Measurements from ENCODE around the gene AGBL1. TPM values are rescaled to one million over a fixed set of nuclear protein-coding genes. Genes with fewer than 3 reads are reported as not detected.

AGBL1 gene
- total and polyA plus RNA-seq, 4 donors, result not detected

GRCh38 chr15:86663304-86663703 lies 583.6 kb downstream of the AGBL1 start:
- Histone ChIP-seq H3K36me3 (ENCODE audit: control insufficient read depth in 4 of 4, insufficient read depth in 3 of 4, low read depth in 1 of 4, low read length in 3 of 4) (no peaks in the 10 kb centered on the region), H3K4me1 (ENCODE audit: control insufficient read depth in 4 of 4, insufficient read depth in 4 of 4, low read length in 3 of 4) (no peaks in the 10 kb centered on the region), H3K27me3 (ENCODE audit: control insufficient read depth in 4 of 4, insufficient read depth in 4 of 4, low read length in 3 of 4) (peaks cover 0 to 5% (median 0%) of the 10 kb centered on the region in 4 donors), H3K9ac (ENCODE audit: low read depth in 1 of 2, low read length in 2 of 2) (no peak overlapping the region), H3K9me3 (ENCODE audit: control insufficient read depth in 4 of 4, low read length in 3 of 4) (no peaks in the 10 kb centered on the region), H3K27ac (ENCODE audit: low read depth in 1 of 2, low read length in 2 of 2) (no peak overlapping the region), H3K4me3 (ENCODE audit: low read depth in 1 of 3, low read length in 3 of 3) (no peak overlapping the region)
- 21% methylated on average over 1 of the region's 1 CpG for WGBS
- TF ChIP-seq EGR1 (IDR thresholded peaks at IDR 0.05; ENCODE audit: low read depth in 2 of 2) (no peak), HNF4A (conservative IDR thresholded peaks at IDR 0.05) (no peak), JUND (IDR thresholded peaks at IDR 0.05) (no peak), ZBTB33 (IDR thresholded peaks at IDR 0.05) (no peak)
- DNase-seq (ENCODE audit: low spot score), result no peak

DNA sequence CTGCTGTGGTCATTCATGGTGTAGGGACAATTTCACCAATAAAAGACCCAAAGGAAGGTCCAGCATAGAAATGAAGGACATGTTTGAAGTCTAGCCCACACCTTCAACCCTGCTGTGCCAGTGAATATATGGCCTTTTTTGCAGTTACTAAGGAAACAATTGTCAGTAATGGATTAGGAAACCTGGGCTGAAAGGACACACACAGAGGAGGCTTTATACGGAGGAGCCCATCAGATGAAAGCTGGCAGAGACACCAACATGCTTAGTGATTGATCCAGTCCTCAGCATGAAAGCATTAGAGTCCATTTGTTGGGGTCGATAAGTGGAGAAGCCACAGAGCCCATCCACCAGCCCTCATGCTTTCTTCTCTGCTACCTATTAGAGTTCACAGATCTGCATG lies 584.3 kb downstream of the AGBL1 start:
- Histone ChIP-seq H3K36me3 (ENCODE audit: control insufficient read depth in 4 of 4, insufficient read depth in 3 of 4, low read depth in 1 of 4, low read length in 3 of 4) (no peaks in the 10 kb centered on the region), H3K27ac (ENCODE audit: low read depth in 1 of 2, low read length in 2 of 2) (no peak overlapping the region), H3K9ac (ENCODE audit: low read depth in 1 of 2, low read length in 2 of 2) (no peak overlapping the region), H3K4me1 (ENCODE audit: control insufficient read depth in 4 of 4, insufficient read depth in 4 of 4, low read length in 3 of 4) (no peaks in the 10 kb centered on the region), H3K27me3 (ENCODE audit: control insufficient read depth in 4 of 4, insufficient read depth in 4 of 4, low read length in 3 of 4) (peaks cover 0 to 5% (median 0%) of the 10 kb centered on the region in 4 donors), H3K4me3 (ENCODE audit: low read depth in 1 of 3, low read length in 3 of 3) (no peak overlapping the region), H3K9me3 (ENCODE audit: control insufficient read depth in 4 of 4, low read length in 3 of 4) (no peaks in the 10 kb centered on the region)
- no peak for TF ChIP-seq GABPA (IDR thresholded peaks at IDR 0.05 in 1 of 2, conservative IDR thresholded peaks at IDR 0.05 in 1 of 2)
- TF ChIP-seq CTCF (IDR thresholded peaks at IDR 0.05; ENCODE audit: low read depth, low read length, missing input control), result no peak
- TF ChIP-seq RAD21 (IDR thresholded peaks at IDR 0.05), result no peak
- TF ChIP-seq, protein P1, sequence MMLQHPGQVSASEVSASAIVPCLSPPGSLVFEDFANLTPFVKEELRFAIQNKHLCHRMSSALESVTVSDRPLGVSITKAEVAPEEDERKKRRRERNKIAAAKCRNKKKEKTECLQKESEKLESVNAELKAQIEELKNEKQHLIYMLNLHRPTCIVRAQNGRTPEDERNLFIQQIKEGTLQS (IDR thresholded peaks at IDR 0.05), result no peak
- no peak for TF ChIP-seq MAX (IDR thresholded peaks at IDR 0.05)
- no peak for TF ChIP-seq SP1 (IDR thresholded peaks at IDR 0.05)
- no peak for TF ChIP-seq JUND (IDR thresholded peaks at IDR 0.05)
- TF ChIP-seq, protein P2, sequence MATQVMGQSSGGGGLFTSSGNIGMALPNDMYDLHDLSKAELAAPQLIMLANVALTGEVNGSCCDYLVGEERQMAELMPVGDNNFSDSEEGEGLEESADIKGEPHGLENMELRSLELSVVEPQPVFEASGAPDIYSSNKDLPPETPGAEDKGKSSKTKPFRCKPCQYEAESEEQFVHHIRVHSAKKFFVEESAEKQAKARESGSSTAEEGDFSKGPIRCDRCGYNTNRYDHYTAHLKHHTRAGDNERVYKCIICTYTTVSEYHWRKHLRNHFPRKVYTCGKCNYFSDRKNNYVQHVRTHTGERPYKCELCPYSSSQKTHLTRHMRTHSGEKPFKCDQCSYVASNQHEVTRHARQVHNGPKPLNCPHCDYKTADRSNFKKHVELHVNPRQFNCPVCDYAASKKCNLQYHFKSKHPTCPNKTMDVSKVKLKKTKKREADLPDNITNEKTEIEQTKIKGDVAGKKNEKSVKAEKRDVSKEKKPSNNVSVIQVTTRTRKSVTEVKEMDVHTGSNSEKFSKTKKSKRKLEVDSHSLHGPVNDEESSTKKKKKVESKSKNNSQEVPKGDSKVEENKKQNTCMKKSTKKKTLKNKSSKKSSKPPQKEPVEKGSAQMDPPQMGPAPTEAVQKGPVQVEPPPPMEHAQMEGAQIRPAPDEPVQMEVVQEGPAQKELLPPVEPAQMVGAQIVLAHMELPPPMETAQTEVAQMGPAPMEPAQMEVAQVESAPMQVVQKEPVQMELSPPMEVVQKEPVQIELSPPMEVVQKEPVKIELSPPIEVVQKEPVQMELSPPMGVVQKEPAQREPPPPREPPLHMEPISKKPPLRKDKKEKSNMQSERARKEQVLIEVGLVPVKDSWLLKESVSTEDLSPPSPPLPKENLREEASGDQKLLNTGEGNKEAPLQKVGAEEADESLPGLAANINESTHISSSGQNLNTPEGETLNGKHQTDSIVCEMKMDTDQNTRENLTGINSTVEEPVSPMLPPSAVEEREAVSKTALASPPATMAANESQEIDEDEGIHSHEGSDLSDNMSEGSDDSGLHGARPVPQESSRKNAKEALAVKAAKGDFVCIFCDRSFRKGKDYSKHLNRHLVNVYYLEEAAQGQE (IDR thresholded peaks at IDR 0.05), result no peak
- no peak for TF ChIP-seq FOXA2 (IDR thresholded peaks at IDR 0.05)
- TF ChIP-seq EGR1 (IDR thresholded peaks at IDR 0.05; ENCODE audit: low read depth in 2 of 2), result no peak
- TF ChIP-seq HNF4A (conservative IDR thresholded peaks at IDR 0.05), result no peak
- no peak for TF ChIP-seq RXRA (IDR thresholded peaks at IDR 0.05)
- no peak for TF ChIP-seq NR2F2 (IDR thresholded peaks at IDR 0.05)
- TF ChIP-seq YY1 (IDR thresholded peaks at IDR 0.05), result no peak
- no peak for TF ChIP-seq HNF4G (IDR thresholded peaks at IDR 0.05)
- 44% methylated on average over 2 of the region's 2 CpGs for WGBS
- DNase-seq (ENCODE audit: low spot score), result no peak
